ENCODE results near the gene CDK18.

DNA sequence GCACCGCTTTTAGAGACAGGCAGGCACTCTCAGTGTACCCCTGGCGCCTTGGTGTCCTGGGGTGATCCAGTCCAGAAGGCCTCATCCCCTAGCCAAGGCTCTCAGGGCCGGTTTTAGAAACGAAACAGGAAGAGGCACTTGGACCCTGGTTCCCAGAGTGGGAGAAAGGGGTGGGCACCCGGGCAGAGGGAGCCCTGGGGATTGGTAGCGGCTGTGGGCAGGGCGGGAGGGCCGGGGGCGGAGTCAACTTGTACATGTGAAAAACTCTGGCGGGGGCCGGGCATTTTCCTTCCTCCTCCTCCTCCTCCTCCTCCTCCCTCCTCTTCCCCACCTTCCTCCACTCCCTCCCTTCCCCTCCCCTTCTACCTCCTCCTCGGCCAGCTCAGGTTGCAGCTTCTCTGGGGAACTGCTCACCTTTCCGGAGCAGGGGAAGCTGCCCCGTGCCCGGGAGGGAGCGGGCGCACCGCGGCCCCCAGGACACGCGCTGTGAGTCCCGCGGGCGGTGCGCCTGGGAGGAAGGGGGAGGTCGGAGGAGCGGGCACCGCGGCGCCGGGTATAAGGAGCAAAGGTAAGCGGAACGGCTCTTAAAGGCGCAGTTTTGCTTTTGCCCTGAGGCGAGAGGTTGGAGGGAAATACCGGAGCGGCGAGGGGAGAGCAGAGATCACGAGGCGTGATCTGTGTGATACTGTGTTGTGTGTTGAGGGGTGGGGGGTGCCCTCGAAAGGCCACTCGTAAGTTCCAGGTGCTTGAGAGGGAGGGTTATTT is at the start of gene CDK18:
- TF ChIP-seq YY1 (IDR thresholded peaks at IDR 0.05; ENCODE audit: insufficient read depth, insufficient read length) (no peak), ZNF274 (IDR thresholded peaks at IDR 0.05; ENCODE audit: low read depth, low read length) (no peak), SUZ12 (IDR thresholded peaks at IDR 0.05; ENCODE audit: extremely low read depth, insufficient read depth, insufficient read length) (no peak)

All from NT2/D1 (cell line).